RKO (cell line): ENCODE measurements around the gene EID1.
"Not testable (repeated sequence)": the region's sequence is repeated elsewhere in the genome, so short reads cannot be mapped to it uniquely, and the experiment has no call there.

Source experiments
- DNase-seq: peaks from one replicate; pipeline ENCODE4 v3.0.0-alpha.2; 2016; ENCODE audit warnings: low spot score

Gene EID1

DNA sequence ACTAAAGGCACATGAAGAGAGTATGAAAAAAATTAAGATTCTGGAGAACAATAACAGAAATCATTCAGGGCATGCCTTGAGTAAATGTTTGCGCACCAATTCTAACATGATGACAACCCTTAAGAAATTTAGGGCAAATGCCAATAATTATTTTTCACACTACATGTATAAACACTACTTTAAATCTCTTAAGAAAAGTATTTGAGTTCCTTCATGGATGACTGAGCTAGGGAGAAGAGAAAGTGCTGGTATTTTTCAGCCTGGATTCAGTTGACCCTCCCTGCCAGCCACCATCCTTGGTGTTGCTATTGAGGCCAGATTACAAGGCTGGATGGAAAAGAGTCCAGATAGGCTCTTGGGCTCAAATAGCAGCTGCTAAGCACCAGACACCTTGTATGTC lies 8.0 kb upstream of the EID1 start:
- no peak for DNase-seq

- DNase-seq, result no peak
These were observed 6.4 kb upstream of the EID1 start for GRCh38 chr15:48871542-48871941.

GRCh38 chr15:48872632-48873031 lies 5.3 kb upstream of the EID1 start:
- no peak for DNase-seq

GRCh38 chr15:48875241-48875960 lies 2.5 kb upstream of the EID1 start:
- no peak for DNase-seq

DNA sequence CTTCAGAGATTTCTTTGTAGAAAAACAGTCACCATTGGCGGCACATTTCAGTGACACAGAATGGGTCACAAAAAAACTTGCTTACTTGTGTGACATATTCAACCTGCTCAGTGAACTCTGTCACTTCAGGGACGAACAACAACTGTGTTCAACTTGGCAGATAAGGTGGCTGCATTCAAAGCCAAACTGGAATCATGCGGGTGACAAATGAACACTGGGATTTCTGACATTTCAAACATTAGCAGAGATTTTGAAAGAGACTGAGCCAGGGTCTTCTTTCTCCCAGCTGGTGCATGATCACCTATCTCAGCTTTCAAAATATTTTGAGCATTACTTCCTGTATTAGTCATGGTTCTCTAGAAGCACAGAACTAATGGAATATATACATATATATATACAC lies 1.9 kb upstream of the EID1 start:
- DNase-seq, result no peak

DNA sequence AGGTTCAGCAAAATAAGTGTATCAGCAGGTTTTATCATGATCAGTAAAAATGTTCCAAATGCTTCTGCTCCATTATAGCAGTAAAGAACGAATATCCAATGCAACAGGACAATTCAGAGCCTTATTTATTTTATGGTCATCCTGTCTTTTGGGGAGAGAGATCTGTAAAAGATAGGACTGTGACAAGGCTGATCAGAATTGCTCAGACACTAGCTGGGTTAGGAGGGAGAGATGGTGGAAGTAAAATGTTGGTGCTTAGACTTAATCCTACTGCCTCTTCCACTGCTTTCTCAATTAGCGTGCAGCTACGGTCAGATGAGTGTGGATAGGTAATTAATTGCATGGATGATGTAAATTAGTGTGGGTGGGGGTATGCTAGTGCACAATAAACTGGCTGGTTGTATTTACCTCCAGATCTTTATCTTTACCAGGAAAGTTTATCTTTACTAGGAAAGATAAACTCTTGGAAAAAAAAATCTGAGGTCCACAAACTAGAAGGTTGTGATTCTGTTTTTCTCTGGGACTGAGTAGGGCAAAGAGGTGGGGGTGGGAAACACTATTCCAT lies 2.2 kb downstream of the EID1 start:
- no peak for DNase-seq

- DNase-seq, result no peak
These were observed 5.8 kb downstream of the EID1 start for GRCh38 chr15:48883699-48884098.

DNA sequence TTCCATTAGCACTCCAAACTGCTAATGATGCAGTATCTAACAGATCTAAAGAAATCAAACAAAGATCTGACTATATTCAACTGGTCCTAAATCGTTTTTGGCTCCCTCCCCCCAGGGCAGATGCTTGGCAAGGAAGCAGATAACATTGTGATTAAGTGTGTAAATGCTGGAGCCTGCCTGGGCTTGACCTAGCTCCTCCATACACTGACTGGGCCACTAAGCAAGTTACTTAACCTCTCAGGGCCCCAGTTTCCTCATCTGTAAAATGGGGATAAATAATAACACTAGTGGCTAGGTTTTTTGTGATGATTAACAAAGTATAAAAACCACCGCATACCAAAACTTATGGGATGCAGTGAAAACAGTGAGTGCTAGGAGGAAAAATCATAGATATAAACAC lies 9.2 kb downstream of the EID1 start:
- DNase-seq, result no peak

GRCh38 chr15:48888191-48888590 lies 10.3 kb downstream of the EID1 start:
- no peak for DNase-seq

DNA sequence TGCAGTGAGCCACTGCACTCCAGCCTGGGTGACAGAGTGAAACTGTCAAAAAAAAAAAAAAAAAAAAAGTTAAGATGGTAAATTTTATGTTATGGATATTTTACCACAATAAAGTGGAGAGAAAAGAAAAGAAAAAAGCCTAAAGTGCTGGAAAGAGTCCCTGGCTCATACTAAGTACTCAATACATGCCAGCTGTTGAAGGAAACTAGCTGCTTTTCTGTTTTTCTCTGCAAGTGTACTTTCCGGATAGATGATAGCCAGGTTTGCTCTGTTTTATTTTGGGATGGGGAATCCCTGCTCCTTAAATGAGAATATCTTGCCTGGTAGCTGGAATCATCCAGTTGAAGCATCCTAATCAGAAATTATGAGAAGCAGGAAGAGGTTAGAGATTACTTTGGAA lies 10.9 kb downstream of the EID1 start:
- no peak for DNase-seq

DNA sequence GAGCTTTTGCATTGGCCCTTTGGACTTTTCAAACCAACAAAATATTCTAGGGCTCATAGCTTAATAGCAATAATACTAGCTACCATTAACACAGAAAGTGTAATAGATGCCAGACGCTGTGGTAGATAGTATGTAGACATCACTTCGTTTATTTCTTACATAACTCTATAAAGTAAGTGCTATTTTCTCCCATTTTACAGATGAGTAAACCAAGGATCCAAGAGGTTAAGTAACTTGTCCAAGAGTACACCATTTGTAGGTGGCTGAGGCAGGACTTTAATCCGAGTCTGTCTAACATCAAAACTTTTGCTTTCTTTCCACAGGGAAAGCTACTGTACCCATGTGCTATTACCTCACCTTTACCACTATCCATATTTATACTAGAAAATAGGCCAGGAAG lies 12.0 kb downstream of the EID1 start:
- DNase-seq, result no peak

DNA sequence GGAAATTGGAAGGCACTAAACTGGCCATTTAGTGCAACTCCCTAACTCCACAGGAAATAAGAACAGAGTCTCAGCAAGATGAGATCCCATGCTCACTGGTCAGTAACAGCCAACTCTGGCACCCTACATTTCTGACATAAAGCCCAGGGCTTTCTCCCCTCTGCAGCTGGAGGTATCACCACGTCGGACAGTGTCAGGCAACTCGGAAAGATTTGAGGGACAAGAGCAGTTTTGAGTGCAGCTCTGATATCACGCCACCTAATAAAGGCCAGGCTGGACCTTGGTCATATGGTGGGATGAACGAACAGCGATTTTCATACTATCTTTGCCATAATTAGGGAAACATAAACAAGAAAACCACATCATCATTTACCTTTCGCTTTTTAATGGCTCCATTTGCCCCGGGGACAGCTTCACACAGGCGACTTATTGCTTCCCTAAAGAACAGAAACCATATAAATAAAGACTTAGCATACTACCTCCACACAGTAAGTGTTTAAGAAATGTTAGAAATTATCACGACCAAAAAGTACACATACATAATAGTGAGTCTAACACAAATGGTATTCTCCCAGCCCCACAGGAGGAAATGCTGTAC lies 12.5 kb downstream of the EID1 start:
- no peak for DNase-seq

- DNase-seq, result no peak
These were observed 13.4 kb downstream of the EID1 start for GRCh38 chr15:48891232-48891765.

- no peak for DNase-seq
These were observed 15.4 kb downstream of the EID1 start for GRCh38 chr15:48893311-48893710.

DNA sequence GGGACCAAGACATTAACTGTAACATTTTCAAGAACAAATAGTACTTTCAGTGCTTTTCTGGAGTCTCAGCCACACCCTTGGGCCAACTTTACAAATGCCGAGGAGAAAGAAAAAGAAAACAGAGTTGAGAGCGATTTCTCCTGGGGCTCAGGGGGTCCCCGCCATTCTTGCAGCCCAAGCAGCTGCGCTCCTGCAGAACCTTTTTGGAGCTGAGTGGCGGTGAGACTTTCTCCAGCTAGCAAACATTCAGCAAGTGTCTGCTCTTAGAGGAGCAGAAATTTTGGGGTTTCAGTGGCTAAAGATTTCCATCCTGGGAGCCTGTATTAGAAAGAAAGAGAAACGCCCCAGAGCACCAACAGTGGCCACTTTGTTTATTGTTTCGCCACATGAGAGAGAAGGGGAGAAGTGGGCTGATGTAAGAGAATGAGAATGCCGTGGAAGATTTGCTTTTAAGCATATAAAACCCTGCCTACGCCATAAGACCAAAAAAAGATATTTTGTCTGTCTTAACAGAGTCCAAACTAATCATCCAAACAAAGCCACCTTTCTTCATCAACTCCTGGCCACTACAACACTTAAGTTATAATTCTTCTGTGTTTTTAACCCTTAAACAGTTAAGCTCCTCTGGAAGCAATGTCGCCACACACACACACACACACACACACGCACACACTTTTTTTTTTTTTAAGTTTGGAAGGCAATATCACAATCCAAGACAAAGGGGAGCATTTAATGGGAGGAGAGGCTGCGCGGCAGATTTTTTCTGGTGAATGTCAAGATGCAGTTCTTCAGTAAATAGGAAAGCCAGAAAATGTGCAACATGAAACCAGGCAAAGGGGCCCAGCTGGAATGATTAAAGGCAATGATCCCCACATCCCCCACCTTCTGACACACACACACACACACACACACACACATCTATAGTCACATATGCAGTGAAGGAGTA lies 19.2 kb downstream of the EID1 start:
- DNase-seq, result no peak

GRCh38 chr15:48898032-48898431 lies 20.1 kb downstream of the EID1 start:
- DNase-seq, result no peak

- DNase-seq, result no peak
These were observed 20.5 kb downstream of the EID1 start for GRCh38 chr15:48898446-48898845.

- no peak for DNase-seq
These were observed 21.9 kb downstream of the EID1 start for GRCh38 chr15:48899793-48900192.

DNA sequence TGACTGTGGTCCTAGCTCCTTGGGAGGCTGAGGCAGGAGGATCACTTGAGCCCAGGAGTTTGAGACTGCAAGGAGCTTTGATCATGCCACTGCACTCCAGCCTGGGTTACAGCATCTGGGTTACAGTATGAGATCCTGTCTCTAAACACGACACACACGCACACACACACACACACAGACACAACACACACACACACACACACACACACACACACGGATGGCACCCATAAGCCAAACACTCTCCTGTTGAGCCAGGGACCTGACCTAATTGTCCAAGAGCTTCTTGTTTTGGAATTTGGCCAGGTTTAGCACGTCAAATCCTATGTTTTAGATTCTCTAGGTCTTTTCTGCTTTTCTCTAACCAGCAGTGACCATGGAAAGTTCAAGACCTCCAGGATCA lies 26.8 kb downstream of the EID1 start:
- DNase-seq, result no peak

DNA sequence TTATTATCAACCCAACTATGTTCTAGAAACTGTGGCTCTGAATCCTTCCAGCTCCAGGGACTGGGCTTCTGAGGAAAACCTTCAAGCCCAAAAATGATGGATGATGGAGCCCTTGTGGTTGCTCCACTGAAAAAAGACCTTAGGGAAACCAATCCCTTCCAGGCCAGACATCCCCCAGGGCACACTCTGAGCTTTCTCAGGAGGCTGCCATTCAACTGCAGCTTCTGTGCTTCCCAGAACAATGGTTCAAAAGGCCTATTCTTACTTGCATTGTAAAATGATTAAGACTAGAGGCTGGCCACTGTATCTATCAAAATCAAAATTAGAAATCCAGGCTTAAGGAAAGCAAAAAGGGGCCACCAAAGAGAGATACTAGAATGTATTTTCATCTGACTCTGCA lies 27.3 kb downstream of the EID1 start:
- DNase-seq, result no peak

DNA sequence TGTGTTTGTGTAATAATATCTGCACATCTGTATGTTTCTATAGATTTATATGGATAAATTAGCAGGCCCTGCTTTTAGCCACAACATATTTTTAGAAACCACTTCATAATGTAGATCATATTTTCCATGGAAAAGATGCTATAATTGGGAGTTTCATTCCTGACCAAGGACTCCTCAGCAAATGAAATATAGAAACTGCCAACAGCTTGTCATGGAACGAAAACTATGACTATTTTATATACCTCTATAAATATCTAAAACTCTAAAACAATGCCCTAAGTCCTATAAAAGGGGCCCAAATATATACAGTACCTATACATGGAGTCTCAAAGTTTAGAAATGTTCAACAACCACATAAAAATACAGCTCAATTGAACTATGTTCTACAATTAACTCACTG lies 27.9 kb downstream of the EID1 start:
- no peak for DNase-seq

DNA sequence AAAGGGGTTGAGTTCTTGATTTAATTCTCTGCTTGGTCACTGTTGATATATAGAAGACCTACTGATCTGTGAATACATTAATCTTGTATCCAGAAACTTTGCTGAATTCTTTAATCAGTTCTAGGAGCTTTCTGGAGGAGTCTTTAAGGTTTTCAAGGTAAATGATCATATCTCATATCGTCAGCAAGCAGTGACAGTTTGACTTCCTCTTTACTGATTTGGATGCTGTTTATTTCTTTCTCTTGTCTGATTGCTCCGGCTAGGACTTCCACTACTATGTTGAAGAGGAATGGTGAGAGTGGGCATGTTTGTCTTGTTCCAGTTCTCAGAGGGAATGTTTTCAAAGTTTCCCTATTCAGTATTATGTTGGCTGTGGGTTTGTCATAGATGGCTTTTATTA lies 31.4 kb downstream of the EID1 start:
- DNase-seq, result not testable (repeated sequence)
